Right renal pelvis (tissue), 4 donors: Measurements from ENCODE around the gene BCL11B. TPM values are rescaled to one million over a fixed set of nuclear protein-coding genes. Genes with fewer than 3 reads are reported as not detected.

Experiments
- DNase-seq, 4 donors: peaks; one replicate each; pipeline ENCODE4 v3.0.0-alpha.2; 2013; ENCODE audit warnings: low read depth in 4 of 4, low spot score in 3 of 4, missing footprints in 1 of 4
- polyA plus RNA-seq, 4 donors: library from polyadenylated mRNA; unstranded; fragments of 120-200 nt; gene quantifications; one replicate each; pipeline ENCODE4 v1.2.1, GENCODE V29; 2013; ENCODE audit not compliant: insufficient read length in 4 of 4

Gene BCL11B
- polyA plus RNA-seq, 4 donors = 2.3 to 2.6 (median 2.4) TPM

DNA sequence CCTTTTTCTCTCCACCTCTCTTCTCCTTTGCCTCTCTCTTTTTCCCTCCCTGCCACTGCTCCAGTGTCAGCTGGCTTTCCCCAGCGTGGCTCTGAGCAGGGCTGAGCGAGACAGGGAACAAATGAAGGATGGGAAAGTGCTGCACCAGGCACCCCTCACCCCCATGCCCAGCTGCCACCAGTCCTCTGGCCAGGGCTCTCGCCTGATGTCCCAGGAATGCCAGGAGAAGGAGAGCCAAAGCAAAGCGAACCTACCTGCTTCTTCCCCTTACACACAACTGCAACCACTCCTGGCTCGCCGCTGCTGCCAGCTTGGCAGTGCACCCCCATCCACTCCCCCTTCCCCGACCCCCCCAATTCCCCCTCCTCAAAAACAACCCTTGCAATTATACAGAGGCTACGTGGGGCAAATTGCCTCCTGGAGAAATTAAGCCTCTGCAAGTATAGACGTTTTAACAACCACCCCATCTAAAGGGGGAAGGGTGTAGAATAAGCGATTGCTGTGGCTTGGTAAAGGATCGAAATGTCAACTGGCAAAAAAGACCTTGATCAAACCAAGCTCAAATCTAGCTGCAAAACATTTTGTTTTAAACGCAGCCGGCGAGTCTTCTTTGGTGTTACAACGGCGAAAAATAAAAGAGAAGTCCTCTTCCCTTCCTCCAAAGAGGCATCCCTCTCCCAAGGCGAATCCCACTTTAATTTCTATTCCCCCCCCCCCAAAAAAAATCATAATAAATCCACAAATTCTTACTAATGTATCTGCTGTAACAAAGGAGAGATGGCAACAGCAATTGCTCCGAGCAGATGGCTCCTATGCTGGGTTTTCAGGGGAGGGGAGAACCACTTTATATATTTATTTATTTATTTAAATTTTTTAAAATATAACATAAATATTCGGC, 2.9 kb downstream of the BCL11B start:
- no peak for DNase-seq

DNA sequence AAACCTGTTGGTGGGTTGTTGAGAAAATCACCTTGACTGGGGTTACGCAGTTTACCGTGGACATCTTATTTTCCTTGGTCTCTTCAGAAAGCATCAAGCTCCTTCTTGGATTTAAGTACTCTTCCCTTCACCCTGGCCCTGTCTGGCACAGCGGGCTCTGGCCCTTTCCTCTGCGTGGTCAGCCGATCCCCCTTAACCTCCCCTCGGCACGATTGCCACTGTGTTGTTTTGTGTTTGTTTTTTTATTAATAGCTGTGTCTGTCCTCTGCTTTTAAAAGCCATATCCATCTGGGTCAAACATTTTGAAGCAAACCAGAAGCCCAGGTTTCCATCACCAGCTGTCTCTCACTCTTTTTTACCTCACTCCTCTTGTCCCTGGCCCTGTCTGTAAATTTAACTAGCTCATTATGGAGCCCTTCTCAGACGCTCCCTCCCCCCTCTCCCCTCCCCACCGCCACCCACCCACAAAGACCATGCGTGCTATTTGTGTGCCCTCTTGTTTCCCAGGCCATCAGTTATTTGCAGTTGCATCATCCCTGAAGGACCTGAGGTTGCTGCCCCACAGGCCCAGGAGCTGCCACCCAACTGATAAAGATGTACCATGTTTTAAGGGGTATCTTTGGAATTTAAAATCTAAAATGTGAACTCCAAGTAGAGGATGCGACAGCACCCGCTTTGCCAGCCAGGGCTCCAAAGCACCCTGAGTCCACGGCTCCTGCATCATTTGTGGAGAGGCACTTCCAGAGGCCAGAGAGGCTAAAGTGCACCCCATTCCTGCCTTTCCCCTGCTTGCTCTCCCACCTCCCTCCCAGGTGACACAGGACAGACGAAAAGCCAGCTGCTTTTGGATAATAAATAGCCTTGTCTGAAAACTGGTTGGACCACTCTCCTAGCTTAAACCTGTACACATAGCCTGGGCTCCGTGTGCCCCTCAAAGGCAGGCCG, 3.9 kb downstream of the BCL11B start:
- no peak for DNase-seq

DNA sequence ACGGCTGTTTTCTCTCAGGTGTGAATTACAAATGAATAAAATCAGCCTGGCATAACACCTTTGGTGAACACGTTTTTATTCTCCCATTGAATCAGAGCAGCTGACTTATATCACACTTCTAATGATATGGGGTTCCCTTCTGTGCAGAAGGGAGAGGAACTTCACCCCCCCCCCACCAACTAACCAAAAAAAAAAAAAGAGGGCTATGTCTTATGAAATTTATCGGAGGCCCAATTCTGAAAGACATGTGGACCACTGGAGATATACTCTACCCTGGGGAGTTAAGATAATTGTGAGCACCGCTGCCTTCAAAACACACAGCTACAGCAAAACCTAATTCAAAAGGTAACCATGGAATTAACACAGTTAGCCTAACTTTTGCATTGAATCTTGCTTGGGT, 4.6 kb downstream of the BCL11B start:
- DNase-seq = no peak

DNA sequence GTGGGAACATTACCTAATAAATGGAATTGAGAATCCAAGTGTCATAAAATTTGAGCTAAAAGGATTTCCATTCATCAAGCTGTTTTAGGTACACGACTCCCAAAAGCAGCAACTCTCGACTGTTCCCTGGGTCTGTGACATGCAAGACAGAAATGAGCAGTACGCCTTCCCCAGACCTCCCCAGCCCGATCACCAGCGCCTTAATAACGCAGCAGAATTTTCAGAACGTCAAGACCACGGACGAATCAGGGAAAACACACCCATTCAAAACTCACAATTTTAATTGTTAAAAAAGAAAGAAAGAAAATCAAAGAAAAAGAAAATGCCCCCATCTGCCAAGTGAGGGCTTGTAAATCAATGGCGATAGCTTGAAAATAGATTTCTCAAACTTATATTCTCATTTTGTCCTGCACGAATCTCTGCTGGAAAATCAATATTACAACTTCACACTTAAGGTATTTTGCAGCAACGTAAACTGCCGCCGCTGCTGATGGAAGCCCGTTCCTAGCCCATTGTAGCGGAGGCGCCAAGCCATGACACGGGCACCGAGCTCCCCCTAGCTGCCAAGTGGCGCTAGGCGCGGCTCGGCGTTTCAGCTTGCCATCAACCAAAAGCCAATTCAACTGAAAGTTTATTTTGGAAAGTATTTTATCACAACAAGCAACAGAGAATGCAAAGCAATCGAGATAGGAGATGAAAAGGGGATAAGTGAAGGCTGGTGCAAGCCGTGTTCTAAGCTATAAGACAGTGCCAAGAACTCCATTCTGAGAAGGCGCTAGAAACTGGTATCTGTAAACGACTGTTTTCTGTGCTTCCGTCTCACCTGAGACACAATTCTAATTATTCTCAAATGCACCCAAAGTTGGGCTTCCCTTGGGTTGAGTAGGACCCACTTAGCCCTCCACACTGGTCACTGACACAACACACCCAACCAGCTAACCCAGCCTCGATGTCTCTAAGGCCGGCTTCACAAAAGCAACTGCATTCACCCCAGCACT, 5.5 kb downstream of the BCL11B start:
- DNase-seq = no peak

DNA sequence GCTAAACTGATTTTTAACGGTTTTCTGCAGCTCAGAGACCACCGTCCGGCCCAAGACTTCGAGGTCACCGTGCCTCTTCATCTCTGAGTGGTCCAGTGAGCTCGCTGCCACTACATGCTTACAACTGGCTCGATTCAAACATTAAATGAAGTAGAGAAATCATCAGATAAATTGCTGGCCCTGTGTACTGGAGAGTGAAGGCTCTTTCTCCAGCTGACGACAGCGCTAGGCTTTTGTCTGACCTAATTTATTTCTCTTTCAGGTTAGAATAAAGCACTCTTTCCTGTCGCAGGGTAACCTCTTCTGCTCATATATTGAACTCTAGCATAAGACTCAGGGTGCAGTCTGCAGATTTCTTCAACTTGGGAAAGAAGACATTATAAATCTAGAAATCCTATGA, 6.4 kb downstream of the BCL11B start:
- DNase-seq = no peak

DNA sequence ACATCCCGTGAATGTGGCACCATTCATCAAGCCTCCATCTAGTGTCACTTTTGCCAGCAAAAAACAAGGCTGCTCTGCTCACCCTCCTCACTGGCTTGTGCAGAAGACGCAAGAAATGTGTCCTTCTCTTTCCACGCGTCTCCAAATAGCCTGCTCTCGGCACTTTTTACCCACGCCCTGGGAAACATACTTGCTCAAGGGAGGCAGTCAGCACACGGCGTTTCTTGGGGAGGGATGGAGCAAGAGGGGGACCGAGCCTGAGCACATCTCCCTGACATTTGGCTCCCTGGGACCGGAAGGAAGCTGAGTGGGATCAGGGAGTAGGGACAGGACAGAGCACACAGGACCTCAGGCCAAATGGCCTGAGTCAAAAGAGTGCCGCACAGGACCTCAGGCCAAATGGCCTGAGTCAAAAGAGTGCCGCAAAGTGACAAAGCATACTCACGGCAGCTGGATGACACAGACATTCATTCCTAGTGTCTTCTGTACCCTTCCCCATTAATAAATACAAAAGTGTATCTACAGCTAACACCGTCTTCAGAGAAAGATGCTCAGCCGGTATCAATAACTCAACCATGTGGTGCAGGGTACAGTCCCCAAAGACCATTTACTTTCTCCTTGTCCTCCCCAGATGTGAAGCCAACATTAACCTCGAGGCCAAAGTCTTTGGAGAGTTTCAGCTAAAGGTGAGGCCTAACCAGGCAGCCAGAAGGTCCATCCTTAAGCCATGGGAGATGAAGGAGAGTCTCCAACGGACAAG, 7.1 kb downstream of the BCL11B start:
- DNase-seq = no peak

DNA sequence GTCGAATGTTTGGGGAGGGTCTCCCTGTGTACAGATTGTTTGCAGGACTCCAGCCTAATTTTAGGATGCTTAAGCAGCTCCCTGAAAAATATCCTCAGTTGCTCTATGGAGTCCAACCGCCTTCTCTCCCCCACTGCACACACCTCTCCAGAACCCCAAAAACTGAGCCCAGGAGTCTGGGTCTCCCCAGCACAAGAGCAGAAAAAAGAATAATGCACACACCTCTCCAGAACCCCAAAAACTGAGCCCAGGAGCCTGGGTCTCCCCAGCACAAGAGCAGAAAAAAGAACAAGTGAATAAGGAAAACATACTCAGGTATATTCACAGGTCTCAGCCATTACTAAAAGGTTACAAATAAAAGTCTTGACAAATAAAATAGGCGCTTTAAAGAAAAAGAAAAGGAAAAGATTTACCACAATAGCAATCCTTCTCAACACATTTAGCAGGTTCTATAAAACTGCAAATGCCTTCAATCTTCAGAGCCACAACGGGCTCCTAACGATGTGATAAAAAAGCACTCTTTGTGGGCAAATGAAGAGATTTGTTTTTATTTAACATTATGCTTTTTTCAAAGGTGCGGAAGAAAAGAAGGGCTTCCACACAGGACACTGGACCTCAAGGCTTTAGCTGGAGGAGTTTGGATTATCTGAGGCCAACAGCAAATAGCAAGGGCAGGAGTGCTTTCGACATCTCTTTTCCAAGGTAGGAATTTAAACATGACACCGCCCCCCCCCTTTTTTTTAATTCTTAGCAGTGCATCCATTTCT, 8.2 kb downstream of the BCL11B start:
- no peak for DNase-seq

DNA sequence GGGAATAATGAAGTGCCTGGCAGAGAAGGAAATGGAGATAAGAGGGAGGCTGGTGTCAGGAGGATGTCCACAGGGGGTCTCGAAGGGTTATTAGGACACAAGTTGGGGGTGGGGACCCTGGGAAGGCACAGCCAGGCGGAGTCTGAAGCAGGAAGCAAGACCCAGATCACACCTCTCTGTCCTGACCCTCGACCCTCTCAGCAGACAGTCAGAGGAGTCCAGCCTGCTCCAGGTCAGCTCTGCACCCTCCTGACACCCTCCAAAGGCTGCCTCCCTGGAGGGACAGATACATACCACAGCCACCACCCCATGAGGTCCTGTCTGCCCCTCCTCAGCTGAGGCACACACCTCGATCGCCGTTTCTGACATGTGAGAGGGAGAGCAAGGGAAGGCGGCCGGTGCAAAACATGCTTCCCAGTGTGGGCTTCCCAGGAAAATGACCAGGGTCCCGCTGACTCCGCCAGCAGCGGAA, 9.0 kb downstream of the BCL11B start:
- DNase-seq = no peak

DNA sequence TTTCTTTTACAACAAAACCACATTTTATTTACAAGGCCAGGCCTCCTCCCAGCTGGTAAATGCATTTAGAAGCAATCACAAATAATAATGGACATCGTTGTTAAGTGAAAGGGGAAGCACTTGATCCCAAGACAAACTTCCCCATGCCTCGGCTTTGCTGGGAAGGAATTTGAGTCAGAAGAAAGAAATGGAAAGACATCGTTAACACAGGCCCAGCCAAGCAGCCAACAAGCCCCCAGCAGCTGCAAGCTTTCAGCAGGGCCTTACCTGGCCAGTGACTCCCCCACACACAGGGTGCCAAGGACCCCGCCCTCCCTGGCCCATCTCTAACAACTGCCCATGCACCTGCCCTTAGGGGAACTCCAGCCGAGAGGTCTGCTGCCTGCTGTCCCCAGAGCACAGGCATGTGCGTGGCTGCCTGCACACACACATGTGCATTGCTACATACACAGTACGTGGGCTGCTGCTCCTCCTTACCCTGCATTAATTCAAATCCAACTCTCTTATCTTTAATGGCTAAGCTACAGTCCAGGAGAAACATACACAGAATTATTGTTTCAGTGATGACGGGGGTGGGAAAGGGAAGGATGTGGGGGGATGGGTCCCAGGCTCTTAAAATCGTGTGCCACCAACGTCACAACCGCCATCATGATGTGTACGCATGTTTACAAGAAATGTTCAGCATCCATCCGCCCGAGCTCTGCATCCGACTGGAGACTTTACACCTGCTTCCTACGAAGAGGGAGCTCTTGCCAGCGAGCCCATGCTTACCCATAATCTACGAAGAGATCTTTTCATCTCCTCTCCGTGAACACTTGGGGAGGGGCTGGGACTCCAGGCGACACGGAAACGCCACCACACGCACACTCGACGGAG, 9.8 kb downstream of the BCL11B start:
- no peak for DNase-seq

DNA sequence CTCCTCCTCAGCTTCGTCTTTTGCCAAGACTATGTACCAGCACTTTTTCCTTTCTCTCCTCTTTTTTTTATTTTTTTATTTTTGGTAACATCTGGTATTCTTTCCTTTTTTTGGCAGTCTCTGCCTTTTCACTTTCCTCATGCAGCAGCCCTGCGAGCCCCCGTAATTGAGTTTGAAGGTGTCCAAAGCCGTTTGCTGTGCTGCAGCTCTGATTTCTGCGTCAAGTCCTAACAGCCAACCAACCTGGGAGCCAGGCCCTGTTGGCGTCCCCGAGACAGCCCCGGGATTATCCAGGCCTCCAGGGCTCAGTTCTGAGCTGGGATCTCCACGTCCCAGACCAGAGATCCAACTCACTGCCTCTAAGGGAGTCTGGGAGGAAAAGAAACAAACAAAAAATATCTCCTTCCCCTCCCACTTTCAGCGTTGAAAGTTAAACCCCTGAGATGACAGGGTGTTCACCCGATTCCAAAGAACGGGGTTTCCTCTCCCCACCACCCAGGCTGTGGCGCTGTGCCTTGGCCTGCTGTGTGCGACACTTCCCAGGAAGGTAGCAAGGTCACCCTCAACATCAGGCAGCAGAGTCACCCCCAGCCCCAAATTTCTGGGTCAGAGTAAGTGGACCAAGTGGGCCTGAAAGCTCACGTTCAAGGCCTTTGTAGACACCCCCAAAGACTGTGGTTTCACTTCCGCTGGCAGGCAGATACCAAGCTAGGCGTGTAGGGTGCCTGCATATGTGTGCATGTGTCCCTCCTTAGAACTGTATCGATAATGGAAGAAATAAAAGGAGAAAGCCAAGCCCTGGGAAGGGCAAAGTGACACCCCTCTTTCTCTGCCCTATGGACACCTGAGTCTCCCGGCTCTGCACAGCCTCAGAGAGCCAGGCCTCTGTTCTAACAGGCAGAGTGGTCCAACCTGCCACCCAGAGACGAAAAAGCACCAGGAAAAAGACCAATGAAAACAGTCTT, 11.1 kb downstream of the BCL11B start:
- DNase-seq = no peak

DNA sequence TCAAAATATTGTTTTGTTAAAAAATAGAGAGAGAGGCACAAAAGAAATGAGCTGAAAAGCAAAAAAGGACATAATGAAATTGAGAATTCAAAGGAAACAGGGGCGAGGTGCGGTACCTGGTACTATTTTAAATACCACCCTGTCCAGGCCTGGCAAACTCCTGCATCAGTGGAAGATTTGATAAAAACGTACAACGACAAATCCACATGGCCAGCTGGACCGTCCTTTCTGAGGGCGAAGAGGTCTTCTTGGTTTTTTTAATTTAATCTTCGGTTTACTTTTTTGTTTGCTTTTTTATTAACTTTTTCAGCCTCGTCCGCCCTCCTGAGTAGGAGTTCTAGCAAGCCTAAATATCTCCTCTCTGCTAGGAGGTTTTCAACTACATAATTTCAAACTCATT, 11.9 kb downstream of the BCL11B start:
- no peak for DNase-seq

DNA sequence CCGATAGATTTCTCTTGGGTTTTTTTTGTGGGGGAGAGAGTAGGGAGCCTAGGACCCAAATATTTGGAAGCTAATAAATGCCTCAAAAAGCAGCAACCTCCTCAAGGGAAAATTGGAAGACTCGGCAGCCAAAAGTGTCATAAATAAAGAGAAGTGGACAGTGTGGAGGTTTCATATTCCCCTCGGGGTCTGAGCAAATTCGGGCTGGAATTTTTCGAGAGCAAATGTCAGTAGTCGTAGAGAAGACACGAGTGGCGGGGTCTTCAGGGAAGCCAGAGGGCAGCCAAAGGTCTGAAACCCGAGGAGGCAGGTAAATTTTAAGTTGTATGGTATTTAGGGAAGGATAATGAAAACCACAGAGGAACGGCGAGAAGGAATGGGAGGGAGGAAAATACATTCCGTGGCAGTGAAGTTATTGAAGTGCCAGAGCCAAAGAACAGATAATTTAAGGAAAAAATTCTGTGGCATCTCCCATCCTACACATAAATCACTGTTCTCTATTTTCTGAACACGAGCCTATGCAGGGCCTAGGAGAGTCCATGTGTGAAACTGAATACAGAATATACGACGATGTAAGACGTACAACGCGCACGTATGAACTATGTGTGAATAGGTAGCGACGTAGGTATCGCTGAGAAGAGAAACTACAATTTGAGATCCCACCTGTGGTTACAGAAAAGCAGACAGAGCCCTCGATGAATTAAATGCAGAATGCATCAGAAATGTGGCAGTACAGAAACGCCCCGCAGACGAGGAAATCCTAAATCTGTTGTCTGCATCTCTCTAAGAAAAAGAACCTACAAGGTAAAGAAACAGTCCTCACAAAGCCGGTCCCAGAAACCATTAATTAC, 12.9 kb downstream of the BCL11B start:
- no peak for DNase-seq

DNA sequence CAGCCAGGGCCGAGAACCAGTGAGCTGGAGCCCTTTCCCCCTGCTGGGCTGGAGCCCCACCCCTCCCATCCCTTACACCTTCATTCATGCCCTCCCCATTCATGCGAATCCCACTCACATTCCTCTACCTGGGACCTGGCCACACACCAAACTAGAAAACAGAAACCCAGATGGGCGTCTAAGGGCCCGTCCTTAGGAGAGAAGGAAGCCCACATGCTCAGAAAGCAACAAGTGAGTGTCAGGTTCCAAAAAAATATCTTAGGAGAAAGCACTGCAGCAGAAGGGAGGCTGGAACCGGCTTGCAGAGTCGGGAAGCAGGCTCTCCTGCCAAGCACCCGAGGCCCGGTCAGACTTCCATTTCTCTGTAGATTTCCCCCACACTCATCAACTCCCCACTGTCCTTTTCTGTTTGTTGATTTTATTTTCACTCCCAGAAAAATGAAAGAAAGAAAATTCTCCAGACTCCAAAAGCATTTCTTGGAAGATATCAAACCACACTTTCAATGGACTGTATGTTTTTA, 13.6 kb downstream of the BCL11B start:
- no peak for DNase-seq

DNA sequence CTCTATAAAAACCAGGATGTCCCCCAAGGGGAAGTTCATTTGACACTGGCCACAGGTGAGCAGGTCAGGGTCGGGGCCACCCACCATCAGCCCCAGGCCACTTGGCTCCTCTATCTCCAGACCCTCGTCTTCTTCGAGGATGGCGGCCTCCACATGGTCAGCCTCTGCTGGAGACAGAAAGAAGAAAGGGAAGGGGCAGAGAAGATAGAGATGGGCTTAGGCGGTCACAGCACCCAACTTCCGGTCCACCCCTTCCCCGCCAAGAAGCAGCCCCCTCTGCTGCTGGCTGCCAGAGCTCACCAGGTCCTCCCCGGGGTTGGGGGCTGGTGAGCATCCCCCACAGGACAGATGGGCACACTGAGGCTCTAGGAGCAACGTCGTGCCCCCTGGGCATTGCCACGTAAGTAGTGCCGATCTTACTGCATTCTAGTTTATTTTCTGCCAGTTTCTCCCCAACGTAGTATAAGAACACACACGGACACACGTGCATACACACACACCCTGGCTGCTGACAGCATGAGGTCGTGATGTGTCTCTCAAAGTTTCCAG, 14.2 kb downstream of the BCL11B start:
- no peak for DNase-seq

DNA sequence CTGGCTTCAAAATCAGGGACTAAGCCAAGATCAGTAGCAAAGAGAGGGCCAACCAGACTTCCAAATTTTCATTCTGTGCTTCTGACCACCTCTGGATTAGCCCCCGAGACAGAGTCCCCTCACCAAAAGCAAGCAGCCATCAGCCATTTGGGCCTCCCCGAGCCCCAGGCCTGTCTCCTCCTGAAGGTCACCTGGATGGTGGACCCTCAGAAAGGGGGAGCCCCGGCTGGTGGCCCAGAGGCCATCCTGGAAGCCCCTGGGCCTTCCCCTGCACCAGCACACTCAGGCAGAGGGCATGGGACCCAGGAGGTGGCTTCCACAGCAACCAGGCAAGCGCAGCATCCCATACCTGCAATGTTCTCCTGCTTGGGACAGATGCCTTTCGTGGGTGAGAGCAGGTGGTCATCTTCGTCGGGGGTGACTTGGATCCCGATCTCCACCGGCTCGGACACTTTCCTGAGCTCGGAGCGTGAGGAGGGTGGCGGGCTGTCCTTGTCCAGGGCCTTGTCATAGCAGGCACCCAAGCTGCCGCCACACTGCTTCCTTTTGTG, 14.8 kb downstream of the BCL11B start:
- DNase-seq = no peak
